ENCODE measurements around the gene CBR3. TPM values are rescaled to one million over a fixed set of nuclear protein-coding genes. Genes with fewer than 3 reads are reported as not detected.
"Not testable (repeated sequence)": the region's sequence is repeated elsewhere in the genome, so short reads cannot be mapped to it uniquely, and the experiment has no call there.

CBR3 gene
- total RNA-seq, 2 donors from 2014 or later, result 19.7 to 23.2 TPM

GRCh38 chr21:36127250-36127904 lies 7.5 kb upstream of the CBR3 start:
- no peaks in the 10 kb centered on the region for H3K27me3 Mint-ChIP-seq
- H3K36me3 Mint-ChIP-seq (ENCODE audit: low read depth), result no peaks in the 10 kb centered on the region
- H3K4me3 Mint-ChIP-seq, result no peak overlapping the region
- no peak overlapping the region for H3K27ac Mint-ChIP-seq
- ATAC-seq (replicated peaks), result no peak
- H3K9me3 Mint-ChIP-seq, result no peaks in the 10 kb centered on the region
- H3K4me1 Mint-ChIP-seq, result peaks cover 7% of the 10 kb centered on the region

- Mint-ChIP-seq H3K36me3 (ENCODE audit: low read depth) (no peaks in the 10 kb centered on the region), H3K4me1 (peaks cover 7% of the 10 kb centered on the region), H3K27me3 (no peaks in the 10 kb centered on the region), H3K4me3 (no peak overlapping the region), H3K9me3 (no peaks in the 10 kb centered on the region), H3K27ac (no peak overlapping the region)
- no peak for ATAC-seq (replicated peaks)
Measured at GRCh38 chr21:36127977-36128376, 6.9 kb upstream of the CBR3 start.

- H3K9me3 Mint-ChIP-seq, result no peaks in the 10 kb centered on the region
- peak overlapping the region; percentile 11 for H3K27ac Mint-ChIP-seq
- no peaks in the 10 kb centered on the region for H3K27me3 Mint-ChIP-seq
- no peak for ATAC-seq (replicated peaks)
- H3K36me3 Mint-ChIP-seq (ENCODE audit: low read depth), result peaks cover 2% of the 10 kb centered on the region
- H3K4me1 Mint-ChIP-seq, result peaks cover 10% of the 10 kb centered on the region
- peak overlapping the region; percentile 43 for H3K4me3 Mint-ChIP-seq
Measured at GRCh38 chr21:36129219-36129618, 5.7 kb upstream of the CBR3 start.

- H3K36me3 Mint-ChIP-seq (ENCODE audit: low read depth), result not testable (repeated sequence)
Measured at GRCh38 chr21:36130414-36130762, 4.5 kb upstream of the CBR3 start.

GRCh38 chr21:36130839-36131238 lies 4.0 kb upstream of the CBR3 start:
- peak overlapping the region; percentile 90 for H3K4me3 Mint-ChIP-seq

More at GRCh38 chr21:36130414-36130762, 4.5 kb upstream of the CBR3 start:
- H3K27ac Mint-ChIP-seq, result peak overlapping the region; percentile 84
- peak overlapping the region; percentile 90 for H3K4me3 Mint-ChIP-seq
- H3K27me3 Mint-ChIP-seq; ATAC-seq (replicated peaks); H3K9me3 Mint-ChIP-seq: not testable (repeated sequence)
- peaks cover 14% of the 10 kb centered on the region for H3K4me1 Mint-ChIP-seq

GRCh38 chr21:36132696-36133095 lies 2.2 kb upstream of the CBR3 start:
- peaks cover 14% of the 10 kb centered on the region for H3K4me1 Mint-ChIP-seq
- no peaks in the 10 kb centered on the region for H3K9me3 Mint-ChIP-seq

More at GRCh38 chr21:36130839-36131238, 4.0 kb upstream of the CBR3 start:
- not testable (repeated sequence) for H3K36me3 Mint-ChIP-seq (ENCODE audit: low read depth); ATAC-seq (replicated peaks); H3K9me3 Mint-ChIP-seq; H3K27me3 Mint-ChIP-seq
- Mint-ChIP-seq H3K27ac (peak overlapping the region; percentile 84), H3K4me1 (peaks cover 14% of the 10 kb centered on the region)

GRCh38 chr21:36135391-36136102 lies 668 bp downstream of the CBR3 start:
- Mint-ChIP-seq H3K9me3 (no peaks in the 10 kb centered on the region), H3K4me1 (peaks cover 11% of the 10 kb centered on the region), H3K4me3 (peak overlapping the region; percentile 97), H3K36me3 (ENCODE audit: low read depth) (peaks cover 37% of the 10 kb centered on the region), H3K27ac (peak overlapping the region; percentile 92), H3K27me3 (no peaks in the 10 kb centered on the region)
- peak; percentile 78 for ATAC-seq (replicated peaks)

More at GRCh38 chr21:36132696-36133095, 2.2 kb upstream of the CBR3 start:
- H3K27me3 Mint-ChIP-seq, result no peaks in the 10 kb centered on the region
- H3K4me3 Mint-ChIP-seq, result no peak overlapping the region
- no peak overlapping the region for H3K27ac Mint-ChIP-seq
- H3K36me3 Mint-ChIP-seq (ENCODE audit: low read depth), result peaks cover 18% of the 10 kb centered on the region
- no peak for ATAC-seq (replicated peaks)

GRCh38 chr21:36139791-36140190 lies 4.9 kb downstream of the CBR3 start:
- H3K9me3 Mint-ChIP-seq; H3K27ac Mint-ChIP-seq; H3K4me3 Mint-ChIP-seq; H3K27me3 Mint-ChIP-seq; ATAC-seq (replicated peaks): not testable (repeated sequence)
- H3K4me1 Mint-ChIP-seq, result peaks cover 12% of the 10 kb centered on the region
- peaks cover 47% of the 10 kb centered on the region for H3K36me3 Mint-ChIP-seq (ENCODE audit: low read depth)

- no peak overlapping the region for H3K4me3 Mint-ChIP-seq
- H3K27ac Mint-ChIP-seq, result peak overlapping the region; percentile 51
- ATAC-seq (replicated peaks), result peak; percentile 99
- no peaks in the 10 kb centered on the region for H3K27me3 Mint-ChIP-seq
- H3K36me3 Mint-ChIP-seq (ENCODE audit: low read depth), result peaks cover 49% of the 10 kb centered on the region
- H3K4me1 Mint-ChIP-seq, result peaks cover 17% of the 10 kb centered on the region
- no peaks in the 10 kb centered on the region for H3K9me3 Mint-ChIP-seq
Measured at GRCh38 chr21:36141513-36141925, 6.6 kb downstream of the CBR3 start.

GRCh38 chr21:36144233-36144632 lies 9.4 kb downstream of the CBR3 start:
- Mint-ChIP-seq H3K4me1 (peaks cover 17% of the 10 kb centered on the region), H3K36me3 (ENCODE audit: low read depth) (peaks cover 32% of the 10 kb centered on the region)
- H3K4me3 Mint-ChIP-seq; ATAC-seq (replicated peaks); H3K9me3 Mint-ChIP-seq; H3K27me3 Mint-ChIP-seq; H3K27ac Mint-ChIP-seq: not testable (repeated sequence)

- Mint-ChIP-seq H3K27me3 (no peaks in the 10 kb centered on the region), H3K36me3 (ENCODE audit: low read depth) (peaks cover 27% of the 10 kb centered on the region), H3K4me1 (peaks cover 20% of the 10 kb centered on the region), H3K4me3 (no peak overlapping the region), H3K9me3 (no peaks in the 10 kb centered on the region), H3K27ac (no peak overlapping the region)
- ATAC-seq (replicated peaks), result no peak
Measured at GRCh38 chr21:36145259-36145658, 10.4 kb downstream of the CBR3 start.

- ATAC-seq (replicated peaks), result no peak
- Mint-ChIP-seq H3K27me3 (no peaks in the 10 kb centered on the region), H3K36me3 (ENCODE audit: low read depth) (peaks cover 8% of the 10 kb centered on the region), H3K4me1 (peaks cover 11% of the 10 kb centered on the region), H3K9me3 (no peaks in the 10 kb centered on the region), H3K27ac (no peak overlapping the region), H3K4me3 (no peak overlapping the region)
Measured at GRCh38 chr21:36147911-36148310, 13.0 kb downstream of the CBR3 start.

GRCh38 chr21:36148886-36149285 lies 14.0 kb downstream of the CBR3 start:
- H3K27me3 Mint-ChIP-seq, result no peaks in the 10 kb centered on the region
- H3K4me1 Mint-ChIP-seq, result peaks cover 16% of the 10 kb centered on the region
- no peak for ATAC-seq (replicated peaks)
- peaks cover 8% of the 10 kb centered on the region for H3K36me3 Mint-ChIP-seq (ENCODE audit: low read depth)
- no peak overlapping the region for H3K4me3 Mint-ChIP-seq
- H3K9me3 Mint-ChIP-seq, result no peaks in the 10 kb centered on the region
- no peak overlapping the region for H3K27ac Mint-ChIP-seq

GRCh38 chr21:36149788-36150711 lies 15.2 kb downstream of the CBR3 start:
- Mint-ChIP-seq H3K4me3 (peak overlapping the region; percentile 52), H3K36me3 (ENCODE audit: low read depth) (peaks cover 8% of the 10 kb centered on the region), H3K9me3 (no peaks in the 10 kb centered on the region), H3K27ac (peak overlapping the region; percentile 85), H3K27me3 (no peaks in the 10 kb centered on the region), H3K4me1 (peaks cover 16% of the 10 kb centered on the region)
- peak; percentile 59 for ATAC-seq (replicated peaks)
